ENCODE results near the gene HERC3.
A peak's percentile ranks its signal among the peaks of the same experiment; 100 is the strongest.

HERC3 gene

DNA sequence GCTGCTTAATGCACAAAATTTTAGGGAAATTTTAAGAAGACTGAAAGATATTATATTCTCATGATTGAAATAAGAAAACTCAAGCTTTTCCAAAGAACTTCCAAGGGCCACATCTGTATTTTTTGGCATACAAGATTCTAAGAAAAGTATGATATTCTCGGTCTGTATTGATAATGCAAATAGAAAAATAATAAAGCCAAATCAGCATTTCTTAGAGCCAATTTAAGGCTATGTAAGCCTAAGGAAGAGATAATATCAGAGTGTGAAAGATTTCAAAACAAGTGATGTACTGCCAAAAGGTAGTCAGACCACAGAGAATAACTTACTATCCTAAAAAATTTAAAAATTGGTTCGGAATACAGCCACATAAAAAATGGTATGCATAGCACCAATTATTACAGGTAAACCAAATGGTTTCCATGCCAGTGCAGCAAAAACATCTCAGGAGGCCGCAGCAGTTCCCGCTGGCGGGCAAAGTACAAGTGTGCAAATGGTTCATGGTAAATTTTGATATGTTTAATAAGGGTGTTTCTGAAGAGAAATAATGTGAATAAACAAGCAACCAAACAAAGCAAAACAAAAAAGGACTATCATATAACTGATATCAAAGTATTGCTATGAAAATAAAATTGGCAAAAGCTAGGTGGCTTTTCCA lies 140.6 kb downstream of the HERC3 start:
- peaks cover 25% of the 10 kb centered on the region for H3K4me1 Mint-ChIP-seq
- TF ChIP-seq, protein P1, sequence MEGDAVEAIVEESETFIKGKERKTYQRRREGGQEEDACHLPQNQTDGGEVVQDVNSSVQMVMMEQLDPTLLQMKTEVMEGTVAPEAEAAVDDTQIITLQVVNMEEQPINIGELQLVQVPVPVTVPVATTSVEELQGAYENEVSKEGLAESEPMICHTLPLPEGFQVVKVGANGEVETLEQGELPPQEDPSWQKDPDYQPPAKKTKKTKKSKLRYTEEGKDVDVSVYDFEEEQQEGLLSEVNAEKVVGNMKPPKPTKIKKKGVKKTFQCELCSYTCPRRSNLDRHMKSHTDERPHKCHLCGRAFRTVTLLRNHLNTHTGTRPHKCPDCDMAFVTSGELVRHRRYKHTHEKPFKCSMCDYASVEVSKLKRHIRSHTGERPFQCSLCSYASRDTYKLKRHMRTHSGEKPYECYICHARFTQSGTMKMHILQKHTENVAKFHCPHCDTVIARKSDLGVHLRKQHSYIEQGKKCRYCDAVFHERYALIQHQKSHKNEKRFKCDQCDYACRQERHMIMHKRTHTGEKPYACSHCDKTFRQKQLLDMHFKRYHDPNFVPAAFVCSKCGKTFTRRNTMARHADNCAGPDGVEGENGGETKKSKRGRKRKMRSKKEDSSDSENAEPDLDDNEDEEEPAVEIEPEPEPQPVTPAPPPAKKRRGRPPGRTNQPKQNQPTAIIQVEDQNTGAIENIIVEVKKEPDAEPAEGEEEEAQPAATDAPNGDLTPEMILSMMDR (IDR thresholded peaks at IDR 0.05; ENCODE audit: unreplicated experiment in 3 of 3): no peak
- H3K27me3 Mint-ChIP-seq (ENCODE audit: low read depth): no peaks in the 10 kb centered on the region
- H3K4me3 Mint-ChIP-seq: no peak overlapping the region
- no peak overlapping the region for H3K27ac Mint-ChIP-seq
- H3K9me3 Mint-ChIP-seq: no peaks in the 10 kb centered on the region
- H3K36me3 Mint-ChIP-seq (ENCODE audit: low read depth): peaks cover 67% of the 10 kb centered on the region

DNA sequence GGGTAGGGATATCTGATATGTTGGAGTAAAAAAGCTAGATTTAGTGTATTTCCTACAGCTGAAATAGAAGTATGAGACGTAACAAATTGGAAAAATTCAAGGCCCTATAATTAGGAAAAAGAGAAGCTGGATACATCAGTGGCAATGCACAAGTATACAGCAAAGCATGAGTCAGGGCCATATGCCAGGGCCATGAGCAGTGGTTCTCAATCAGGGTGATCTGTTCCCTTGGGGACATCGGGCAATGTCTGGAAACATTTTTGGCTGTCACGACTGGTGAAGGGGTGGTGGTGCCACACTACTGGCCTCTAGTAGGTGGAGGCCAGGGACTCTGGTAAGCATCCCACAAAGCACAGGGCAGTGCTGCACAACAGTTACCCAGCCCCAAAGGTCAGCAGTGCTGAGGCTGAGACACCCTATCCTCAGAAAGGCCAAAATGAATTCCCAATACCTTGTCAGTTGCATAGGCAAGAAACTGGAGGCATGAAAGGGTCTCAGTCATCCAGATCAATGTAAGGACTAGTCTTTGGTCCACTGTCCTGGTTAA lies 142.2 kb downstream of the HERC3 start:
- H3K27ac Mint-ChIP-seq: peak overlapping the region in 1 of 3 experiments; percentile 27
- peaks cover 36% of the 10 kb centered on the region for H3K4me1 Mint-ChIP-seq
- TF ChIP-seq, protein P1 (IDR thresholded peaks at IDR 0.05; ENCODE audit: unreplicated experiment in 3 of 3): no peak
- peaks cover 63% of the 10 kb centered on the region for H3K36me3 Mint-ChIP-seq (ENCODE audit: low read depth)
- no peaks in the 10 kb centered on the region for H3K27me3 Mint-ChIP-seq (ENCODE audit: low read depth)
- H3K4me3 Mint-ChIP-seq: no peak overlapping the region
- no peaks in the 10 kb centered on the region for H3K9me3 Mint-ChIP-seq

GRCh38 chr4:88735564-88735963 lies 143.3 kb downstream of the HERC3 start:
- H3K9me3 Mint-ChIP-seq: no peaks in the 10 kb centered on the region
- H3K36me3 Mint-ChIP-seq (ENCODE audit: low read depth): peaks cover 66% of the 10 kb centered on the region
- no peak overlapping the region for H3K4me3 Mint-ChIP-seq
- H3K4me1 Mint-ChIP-seq: peaks cover 42% of the 10 kb centered on the region
- TF ChIP-seq, protein P1 (IDR thresholded peaks at IDR 0.05; ENCODE audit: unreplicated experiment in 3 of 3): no peak
- H3K27ac Mint-ChIP-seq: no peak overlapping the region
- no peaks in the 10 kb centered on the region for H3K27me3 Mint-ChIP-seq (ENCODE audit: low read depth)

GRCh38 chr4:88736264-88736663 lies 144.0 kb downstream of the HERC3 start:
- Mint-ChIP-seq H3K36me3 (ENCODE audit: low read depth) (peaks cover 66% of the 10 kb centered on the region), H3K4me3 (peak overlapping the region in 1 of 3 experiments; percentile 48), H3K9me3 (no peaks in the 10 kb centered on the region), H3K27me3 (ENCODE audit: low read depth) (no peaks in the 10 kb centered on the region), H3K4me1 (peaks cover 40% of the 10 kb centered on the region), H3K27ac (peak overlapping the region; percentile 67 to 89 (median 82))
- TF ChIP-seq, protein P1 (IDR thresholded peaks at IDR 0.05; ENCODE audit: unreplicated experiment in 3 of 3): no peak

DNA sequence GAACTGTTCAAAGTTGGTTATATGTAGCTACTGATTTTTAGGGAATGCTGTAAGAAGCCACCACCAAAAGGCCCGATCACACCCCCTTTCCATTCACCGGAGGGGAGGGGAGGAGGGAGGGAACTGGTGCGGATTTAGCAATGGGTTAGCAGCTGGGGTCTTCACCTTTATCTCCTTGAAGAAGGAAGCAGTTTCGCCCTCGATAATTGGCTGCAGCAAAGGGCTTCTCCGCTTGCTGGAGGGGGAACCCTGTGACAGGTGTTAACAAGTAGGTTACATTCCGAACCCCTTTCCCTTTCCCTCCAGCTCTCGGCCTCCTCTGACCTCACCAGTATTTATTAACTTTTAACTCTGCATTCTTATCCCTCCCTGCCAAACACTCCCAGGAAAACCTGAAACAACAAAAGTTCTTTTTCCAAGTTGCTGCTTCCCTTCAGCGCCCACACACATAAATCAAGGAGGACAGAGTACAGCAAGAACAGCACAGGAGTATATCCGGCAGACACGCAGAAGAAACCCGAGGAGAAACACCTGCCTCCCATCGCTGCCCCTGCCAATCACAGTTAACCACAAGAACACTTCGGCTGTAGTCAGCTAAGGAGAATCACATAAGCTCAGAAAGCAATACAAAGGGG lies 145.1 kb downstream of the HERC3 start:
- peak overlapping the region; percentile 21 to 52 (median 37) for H3K4me3 Mint-ChIP-seq
- H3K9me3 Mint-ChIP-seq: no peaks in the 10 kb centered on the region
- TF ChIP-seq, protein P1 (IDR thresholded peaks at IDR 0.05; ENCODE audit: unreplicated experiment in 3 of 3): no peak
- peak overlapping the region; percentile 67 to 89 (median 82) for H3K27ac Mint-ChIP-seq
- H3K27me3 Mint-ChIP-seq (ENCODE audit: low read depth): no peaks in the 10 kb centered on the region
- H3K4me1 Mint-ChIP-seq: peaks cover 37% of the 10 kb centered on the region
- peaks cover 67% of the 10 kb centered on the region for H3K36me3 Mint-ChIP-seq (ENCODE audit: low read depth)

Measured in nephron (organoid).